Activated CD4-positive, alpha-beta memory T cell treated with anti-CD3 and anti-CD28 coated beads, Interleukin-2, amount 10 ng/mL, durations not matched to agents 7 days and 5 days (primary cell): Measurements from ENCODE around the gene TMEM192. TPM values are rescaled to one million over a fixed set of nuclear protein-coding genes. Genes with fewer than 3 reads are reported as not detected.
"Not testable (repeated sequence)": the region's sequence is repeated elsewhere in the genome, so short reads cannot be mapped to it uniquely, and the experiment has no call there.

Source experiments
- CTCF ChIA-PET: fragments of 350-600 bp; sonication (Branson Sonifier 250); formaldehyde crosslinking; loops from one replicate; lab custom pipeline; 2021; ENCODE audit warnings: antibody characterized with exemption, inconsistent platforms; lab: Charles Lee
- POLR2A ChIA-PET: fragments of 350-600 bp; sonication (Branson Sonifier 250); formaldehyde crosslinking; loops from one replicate; lab custom pipeline; 2021; ENCODE audit warnings: antibody characterized with exemption; lab: Charles Lee
- DNase-seq: peaks from one replicate; pipeline ENCODE4 v3.0.0-alpha.2; 2020
- H3K27ac Mint-ChIP-seq: one replicate; pipeline ENCODE4 v1.8.0; 2021; ENCODE audit warnings: mild to moderate bottlenecking, mixed read lengths
- H3K27me3 Mint-ChIP-seq: one replicate; pipeline ENCODE4 v1.8.0; 2021; ENCODE audit warnings: mixed read lengths
- H3K36me3 Mint-ChIP-seq: one replicate; pipeline ENCODE4 v1.8.0; 2021; ENCODE audit warnings: low read depth, mixed read lengths
- H3K4me1 Mint-ChIP-seq: one replicate; pipeline ENCODE4 v1.8.0; 2021; ENCODE audit warnings: mixed read lengths
- H3K4me3 Mint-ChIP-seq: one replicate; pipeline ENCODE4 v1.8.0; 2021; ENCODE audit warnings: mild to moderate bottlenecking, mixed read lengths
- H3K9me3 Mint-ChIP-seq: one replicate; pipeline ENCODE4 v1.8.0; 2021; ENCODE audit warnings: mixed read lengths
- total RNA-seq, 2 experiments: library from RNA; stranded (reverse); gene quantifications; one replicate each; pipeline ENCODE4 v1.2.3, GENCODE V29; 2021

TMEM192 gene
- total RNA-seq, 2 experiments from 2014 or later, result 6.2 to 6.4 TPM

DNA sequence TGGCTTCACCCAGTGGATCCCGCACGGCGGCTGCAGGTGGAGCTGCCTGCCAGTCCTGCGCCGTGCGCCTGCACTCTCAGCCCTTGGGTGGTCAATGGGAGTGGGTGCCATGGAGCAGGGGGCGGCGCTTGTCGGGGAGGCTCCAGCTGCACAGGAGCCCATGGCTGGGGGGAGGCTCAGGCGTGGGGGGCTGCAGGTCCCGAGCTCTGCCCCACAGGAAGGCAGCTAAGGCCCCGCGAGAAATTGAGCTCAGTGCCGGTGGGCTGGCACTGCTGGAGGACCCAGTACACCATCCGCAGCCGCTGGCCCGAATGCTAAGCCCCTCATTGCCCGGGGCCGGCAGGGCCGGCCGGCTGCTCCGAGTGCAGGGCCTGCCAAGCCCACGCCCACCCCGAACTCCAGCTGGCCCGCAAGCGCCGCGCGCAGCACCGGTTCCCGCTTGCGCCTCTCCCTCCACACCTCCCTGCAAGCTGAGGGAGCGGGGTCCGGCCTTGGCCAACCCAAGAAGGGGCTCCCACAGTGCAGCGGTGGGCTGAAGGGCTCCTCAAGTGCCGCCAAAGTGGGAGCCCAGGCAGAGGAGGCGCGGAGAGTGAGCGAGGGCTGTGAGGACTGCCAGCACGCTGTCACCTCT, 13.3 kb upstream of the TMEM192 start:
- DNase-seq, H3K27ac Mint-ChIP-seq, H3K4me3 Mint-ChIP-seq, POLR2A ChIA-PET, H3K9me3 Mint-ChIP-seq, H3K4me1 Mint-ChIP-seq, H3K36me3 Mint-ChIP-seq: not testable (repeated sequence)
- peaks cover 16% of the 10 kb centered on the region for H3K27me3 Mint-ChIP-seq
- CTCF ChIA-PET, result interaction anchor here (3.3 kb wide), 1 partner anchor 13 kb away, joined by 14 read pairs; the partner anchor contains the start of gene TMEM192

- Mint-ChIP-seq H3K27ac (no peak overlapping the region), H3K27me3 (peaks cover 12% of the 10 kb centered on the region), H3K4me3 (no peak overlapping the region), H3K36me3 (no peaks in the 10 kb centered on the region), H3K4me1 (no peaks in the 10 kb centered on the region), H3K9me3 (no peaks in the 10 kb centered on the region)
- no peak for DNase-seq
- POLR2A ChIA-PET, result no interaction called here
- CTCF ChIA-PET, result no interaction called here
These were observed 11.8 kb upstream of the TMEM192 start for GRCh38 chr4:165124488-165124887.

GRCh38 chr4:165118256-165118909, 5.7 kb upstream of the TMEM192 start:
- H3K27me3 Mint-ChIP-seq, result peaks cover 17% of the 10 kb centered on the region
- H3K9me3 Mint-ChIP-seq, result no peaks in the 10 kb centered on the region
- H3K27ac Mint-ChIP-seq, result no peak overlapping the region
- peaks cover 12% of the 10 kb centered on the region for H3K4me1 Mint-ChIP-seq
- POLR2A ChIA-PET, result no interaction called here
- DNase-seq, result no peak
- no peak overlapping the region for H3K4me3 Mint-ChIP-seq
- CTCF ChIA-PET, result interaction anchor here (0.6 to 1.4 kb wide), 2 partner anchors 13 to 259 kb away, joined by 3 to 4 read pairs; no protein-coding TSS in a partner anchor
- no peaks in the 10 kb centered on the region for H3K36me3 Mint-ChIP-seq

- Mint-ChIP-seq H3K27me3 (peaks cover 15% of the 10 kb centered on the region), H3K9me3 (no peaks in the 10 kb centered on the region), H3K27ac (no peak overlapping the region), H3K36me3 (no peaks in the 10 kb centered on the region), H3K4me3 (no peak overlapping the region), H3K4me1 (peaks cover 24% of the 10 kb centered on the region)
- CTCF ChIA-PET, result interaction anchor here (1.2 to 1.4 kb wide), 2 partner anchors 16 to 212 kb away, joined by 3 read pairs; partner anchors contain the start of gene MSMO1
- POLR2A ChIA-PET, result no interaction called here
- no peak for DNase-seq
These were observed 2.6 kb upstream of the TMEM192 start for GRCh38 chr4:165115301-165115700.

- no peaks in the 10 kb centered on the region for H3K36me3 Mint-ChIP-seq
- H3K4me3 Mint-ChIP-seq, result peak overlapping the region; percentile 85
- CTCF ChIA-PET, result interaction anchor here (0.7 to 2.1 kb wide), 14 partner anchors 10 to 361 kb away, joined by 3 to 29 read pairs (median 10); no protein-coding TSS in a partner anchor
These were observed 723 bp downstream of the TMEM192 start for GRCh38 chr4:165111906-165112367.

DNA sequence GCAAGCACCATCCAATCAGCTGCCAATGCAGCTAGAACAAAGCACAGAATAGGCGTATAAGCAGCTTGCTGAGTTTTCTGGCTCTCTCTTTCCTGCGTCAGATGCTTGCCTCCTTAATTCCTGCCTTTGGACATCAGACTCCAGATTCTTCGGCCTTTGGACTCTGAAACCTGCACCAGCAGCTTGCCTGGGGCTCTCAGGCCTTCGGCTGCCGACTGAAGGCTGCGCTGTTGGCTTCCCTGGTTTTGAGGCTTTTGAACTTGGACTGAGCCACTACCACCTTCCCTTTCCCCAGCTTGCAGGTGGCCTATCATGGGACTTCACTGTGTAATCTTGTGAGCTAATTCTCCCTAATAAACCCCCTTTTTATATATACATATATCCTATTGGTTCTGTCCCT, 6.1 kb downstream of the TMEM192 start:
- H3K27me3 Mint-ChIP-seq, result no peaks in the 10 kb centered on the region
- no peak for DNase-seq
- no peaks in the 10 kb centered on the region for H3K9me3 Mint-ChIP-seq
- no peaks in the 10 kb centered on the region for H3K4me1 Mint-ChIP-seq
- POLR2A ChIA-PET, result no interaction called here
- H3K4me3 Mint-ChIP-seq, result no peak overlapping the region
- CTCF ChIA-PET, result no interaction called here
- no peak overlapping the region for H3K27ac Mint-ChIP-seq
- H3K36me3 Mint-ChIP-seq, result no peaks in the 10 kb centered on the region

More at GRCh38 chr4:165111906-165112367, 723 bp downstream of the TMEM192 start:
- Mint-ChIP-seq H3K4me1 (peaks cover 18% of the 10 kb centered on the region), H3K27me3 (peaks cover 11% of the 10 kb centered on the region), H3K27ac (peak overlapping the region; percentile 67), H3K9me3 (no peaks in the 10 kb centered on the region)
- POLR2A ChIA-PET, result no interaction called here
- no peak for DNase-seq

GRCh38 chr4:165101641-165102040, 11.0 kb downstream of the TMEM192 start:
- H3K4me1 Mint-ChIP-seq, result no peaks in the 10 kb centered on the region
- H3K9me3 Mint-ChIP-seq, result no peaks in the 10 kb centered on the region
- CTCF ChIA-PET, result interaction anchor here (3.2 kb wide), 1 partner anchor 11 kb away, joined by 10 read pairs; the partner anchor contains the start of gene TMEM192
- POLR2A ChIA-PET, result no interaction called here
- H3K27ac Mint-ChIP-seq, result no peak overlapping the region
- no peaks in the 10 kb centered on the region for H3K36me3 Mint-ChIP-seq
- no peak for DNase-seq
- no peak overlapping the region for H3K4me3 Mint-ChIP-seq
- H3K27me3 Mint-ChIP-seq, result no peaks in the 10 kb centered on the region

DNA sequence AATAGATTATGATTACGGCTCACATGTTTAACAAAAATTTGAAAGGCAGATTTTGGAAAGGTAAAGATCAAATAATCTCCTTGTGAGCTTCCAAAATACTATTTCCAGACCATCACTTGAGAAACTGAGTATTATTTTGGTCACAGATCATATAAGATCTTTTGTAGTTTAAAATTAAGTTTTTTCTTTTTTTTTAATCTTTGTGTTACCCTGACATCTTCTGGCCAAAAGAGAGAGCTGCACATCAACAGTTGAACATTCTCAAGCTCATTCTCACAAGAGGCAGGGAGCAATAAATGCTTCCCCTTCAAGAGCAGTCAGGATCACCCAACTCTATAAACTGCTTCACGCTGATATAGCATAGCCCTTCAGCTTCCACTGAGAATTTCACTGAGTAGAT, 15.9 kb downstream of the TMEM192 start:
- no peak for DNase-seq
- H3K4me1 Mint-ChIP-seq, result no peaks in the 10 kb centered on the region
- CTCF ChIA-PET, result interaction anchor here (0.9 to 2.1 kb wide), 10 partner anchors 12 to 329 kb away, joined by 3 to 17 read pairs (median 4); partner anchors contain the start of gene TMEM192
- no peaks in the 10 kb centered on the region for H3K9me3 Mint-ChIP-seq
- H3K36me3 Mint-ChIP-seq, result no peaks in the 10 kb centered on the region
- POLR2A ChIA-PET, result interaction anchor here (0.6 to 0.7 kb wide), 2 partner anchors 14 to 212 kb away, joined by 3 read pairs; no protein-coding TSS in a partner anchor
- H3K27me3 Mint-ChIP-seq, result no peaks in the 10 kb centered on the region
- no peak overlapping the region for H3K4me3 Mint-ChIP-seq
- no peak overlapping the region for H3K27ac Mint-ChIP-seq

GRCh38 chr4:165095291-165095690, 17.4 kb downstream of the TMEM192 start:
- Mint-ChIP-seq H3K9me3 (no peaks in the 10 kb centered on the region), H3K4me3 (no peak overlapping the region), H3K36me3 (no peaks in the 10 kb centered on the region), H3K4me1 (no peaks in the 10 kb centered on the region), H3K27me3 (no peaks in the 10 kb centered on the region), H3K27ac (no peak overlapping the region)
- no peak for DNase-seq
- ChIA-PET CTCF (no interaction called here), POLR2A (no interaction called here)

DNA sequence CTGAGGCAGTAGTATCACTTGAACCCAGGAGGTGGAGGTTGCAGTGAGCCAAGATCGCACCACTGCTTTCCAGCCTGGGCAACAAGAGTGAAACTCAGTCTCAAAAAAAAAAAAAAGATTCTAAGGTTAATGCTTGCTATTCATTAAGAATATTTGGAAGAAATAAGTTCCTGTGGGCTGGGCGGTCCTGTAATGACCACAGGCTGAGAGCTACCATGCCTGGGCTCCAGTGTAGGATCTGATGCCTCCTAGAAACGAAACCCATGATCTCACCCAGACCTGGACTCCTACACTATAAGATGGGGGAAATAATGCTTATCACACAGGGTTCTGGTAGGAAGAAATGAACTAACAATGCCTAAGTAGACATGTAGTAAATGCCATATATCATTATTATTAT, 17.8 kb downstream of the TMEM192 start:
- no peaks in the 10 kb centered on the region for H3K9me3 Mint-ChIP-seq
- CTCF ChIA-PET, result interaction anchor here (0.9 kb wide), 1 partner anchor 10 kb away, joined by 3 read pairs; no protein-coding TSS in a partner anchor
- H3K36me3 Mint-ChIP-seq, result no peaks in the 10 kb centered on the region

DNA sequence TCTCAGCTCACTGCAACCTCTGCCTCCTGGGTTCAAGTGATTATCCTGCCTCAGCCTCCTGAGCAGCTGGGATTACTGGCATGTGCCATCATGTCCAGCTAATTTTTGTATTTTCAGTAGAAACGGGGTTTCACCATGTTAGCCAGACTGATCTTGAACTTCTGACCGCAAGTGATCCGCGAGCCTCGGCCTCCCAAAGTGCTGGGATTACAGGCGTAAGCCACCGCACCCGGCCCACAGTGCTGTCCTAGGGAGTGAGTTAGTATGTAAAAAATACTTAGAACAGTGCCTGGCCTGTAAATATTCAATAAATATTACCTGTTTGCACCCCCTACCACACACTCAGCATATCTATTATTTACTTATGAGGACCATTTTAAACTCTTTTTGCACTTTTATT, 20.5 kb downstream of the TMEM192 start:
- H3K27me3 Mint-ChIP-seq, POLR2A ChIA-PET, H3K9me3 Mint-ChIP-seq, H3K27ac Mint-ChIP-seq, H3K36me3 Mint-ChIP-seq, H3K4me1 Mint-ChIP-seq, H3K4me3 Mint-ChIP-seq, DNase-seq: not testable (repeated sequence)
- CTCF ChIA-PET, result interaction anchor here (1.5 kb wide), 1 partner anchor 21 kb away, joined by 4 read pairs; the partner anchor contains the start of gene TMEM192

More for the DNA sequence above, 17.8 kb downstream of the TMEM192 start:
- Mint-ChIP-seq H3K4me3 (no peak overlapping the region), H3K27me3 (no peaks in the 10 kb centered on the region), H3K4me1 (no peaks in the 10 kb centered on the region), H3K27ac (no peak overlapping the region)
- DNase-seq, result no peak
- POLR2A ChIA-PET, result no interaction called here

- POLR2A ChIA-PET, result no interaction called here
- H3K27me3 Mint-ChIP-seq, result no peaks in the 10 kb centered on the region
- CTCF ChIA-PET, result no interaction called here
- H3K4me3 Mint-ChIP-seq, result no peak overlapping the region
- no peaks in the 10 kb centered on the region for H3K9me3 Mint-ChIP-seq
- no peak overlapping the region for H3K27ac Mint-ChIP-seq
- peaks cover 11% of the 10 kb centered on the region for H3K36me3 Mint-ChIP-seq
- DNase-seq, result no peak
- H3K4me1 Mint-ChIP-seq, result no peaks in the 10 kb centered on the region
These were observed 24.3 kb downstream of the TMEM192 start for GRCh38 chr4:165088366-165088765.

- H3K27ac Mint-ChIP-seq, result no peak overlapping the region
- H3K9me3 Mint-ChIP-seq, result no peaks in the 10 kb centered on the region
- no peaks in the 10 kb centered on the region for H3K27me3 Mint-ChIP-seq
- no peak overlapping the region for H3K4me3 Mint-ChIP-seq
- H3K36me3 Mint-ChIP-seq, result peaks cover 11% of the 10 kb centered on the region
- POLR2A ChIA-PET, result no interaction called here
- CTCF ChIA-PET, result interaction anchor here (1.4 kb wide), 1 partner anchor 27 kb away, joined by 3 read pairs; the partner anchor contains the start of gene TMEM192
- H3K4me1 Mint-ChIP-seq, result no peaks in the 10 kb centered on the region
- DNase-seq, result no peak
These were observed 26.7 kb downstream of the TMEM192 start for GRCh38 chr4:165085946-165086345.
